BE2C (cell line): ENCODE data around the gene DOK6.

Source experiments
- DNase-seq: peaks from one replicate; pipeline ENCODE4 v3.0.0-alpha.2; 2020
- H3K27me3 ChIP-seq: fragments of 250-450 bp; sonication (Bioruptor Pico); 2 replicates; pipeline ENCODE4 v1.5.1; 2020; ENCODE audit warnings: mild to moderate bottlenecking
- H3K36me3 ChIP-seq: fragments of 250-450 bp; sonication (Bioruptor Pico); 2 replicates; pipeline ENCODE4 v1.5.1; 2020; ENCODE audit warnings: mild to moderate bottlenecking
- H3K4me1 ChIP-seq: fragments of 250-450 bp; sonication (Bioruptor Pico); 2 replicates; pipeline ENCODE4 v1.5.1; 2020
- H3K4me3 ChIP-seq: 2 replicates; pipeline ENCODE4 v1.5.1; 2011; ENCODE audit warnings: low read depth, low read length
- H3K9me3 ChIP-seq: fragments of 250-450 bp; sonication (Bioruptor Pico); 2 replicates; pipeline ENCODE4 v1.5.1; 2020
- TF ChIP-seq, protein P1 (sequence below): IDR thresholded peaks from 2 replicates; pipeline ENCODE4 v1.5.1; 2012; ENCODE audit warnings: mild to moderate bottlenecking, low read depth, low read length

The DOK6 gene

DNA sequence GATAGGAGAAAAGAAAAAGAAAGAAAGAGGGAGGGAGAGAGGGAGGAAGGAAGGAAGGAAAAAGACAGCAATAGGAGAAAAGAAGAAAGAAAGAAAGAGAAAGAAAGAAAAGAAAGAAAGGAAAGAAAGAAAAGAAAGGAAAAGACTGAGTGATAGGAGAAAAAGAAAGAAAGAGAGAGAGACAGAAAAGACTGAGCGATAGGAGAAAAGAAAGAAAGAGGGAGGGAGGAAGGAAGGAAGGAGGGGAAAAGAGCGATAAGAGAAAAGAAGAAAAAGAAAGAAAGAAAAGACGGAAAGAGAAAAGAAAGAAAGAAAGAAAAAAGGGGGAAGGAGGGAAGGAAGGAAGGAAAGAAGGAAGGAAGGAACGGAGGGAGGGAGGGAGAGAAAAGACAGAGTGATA lies 216.7 kb downstream of the DOK6 start:
- Histone ChIP-seq H3K27me3 (no peaks in the 10 kb centered on the region), H3K4me3 (no peak overlapping the region), H3K9me3 (no peaks in the 10 kb centered on the region)

DNA sequence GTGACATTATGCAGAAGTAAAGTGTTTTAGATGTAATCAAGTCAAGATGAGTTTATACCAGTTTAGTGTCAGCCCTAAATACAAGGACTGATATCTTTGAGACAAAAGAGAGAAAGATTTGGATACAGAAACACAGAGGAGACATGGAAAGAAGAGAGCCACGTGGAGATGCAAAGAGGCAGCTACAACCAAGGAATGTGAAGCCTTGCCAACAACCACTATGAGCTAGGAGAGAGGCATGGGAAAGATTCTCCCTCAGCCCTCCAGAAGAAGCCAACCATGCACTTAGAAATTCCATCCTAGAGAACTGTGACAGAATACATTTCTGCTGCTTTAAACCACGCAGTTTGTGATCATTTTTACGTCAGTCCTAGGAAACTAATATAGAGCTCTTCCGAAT lies 217.2 kb downstream of the DOK6 start:
- peaks cover 5% of the 10 kb centered on the region; the same call in 1 of the 2 replicates for H3K4me1 ChIP-seq
- H3K9me3 ChIP-seq: no peaks in the 10 kb centered on the region
- H3K36me3 ChIP-seq: no peaks in the 10 kb centered on the region
- DNase-seq: no peak
- no peaks in the 10 kb centered on the region for H3K27me3 ChIP-seq
- no peak overlapping the region for H3K4me3 ChIP-seq
- TF ChIP-seq, protein P1, sequence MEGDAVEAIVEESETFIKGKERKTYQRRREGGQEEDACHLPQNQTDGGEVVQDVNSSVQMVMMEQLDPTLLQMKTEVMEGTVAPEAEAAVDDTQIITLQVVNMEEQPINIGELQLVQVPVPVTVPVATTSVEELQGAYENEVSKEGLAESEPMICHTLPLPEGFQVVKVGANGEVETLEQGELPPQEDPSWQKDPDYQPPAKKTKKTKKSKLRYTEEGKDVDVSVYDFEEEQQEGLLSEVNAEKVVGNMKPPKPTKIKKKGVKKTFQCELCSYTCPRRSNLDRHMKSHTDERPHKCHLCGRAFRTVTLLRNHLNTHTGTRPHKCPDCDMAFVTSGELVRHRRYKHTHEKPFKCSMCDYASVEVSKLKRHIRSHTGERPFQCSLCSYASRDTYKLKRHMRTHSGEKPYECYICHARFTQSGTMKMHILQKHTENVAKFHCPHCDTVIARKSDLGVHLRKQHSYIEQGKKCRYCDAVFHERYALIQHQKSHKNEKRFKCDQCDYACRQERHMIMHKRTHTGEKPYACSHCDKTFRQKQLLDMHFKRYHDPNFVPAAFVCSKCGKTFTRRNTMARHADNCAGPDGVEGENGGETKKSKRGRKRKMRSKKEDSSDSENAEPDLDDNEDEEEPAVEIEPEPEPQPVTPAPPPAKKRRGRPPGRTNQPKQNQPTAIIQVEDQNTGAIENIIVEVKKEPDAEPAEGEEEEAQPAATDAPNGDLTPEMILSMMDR: no peak

More for the DNA sequence above, 216.7 kb downstream of the DOK6 start:
- peaks cover 5% of the 10 kb centered on the region; the same call in 1 of the 2 replicates for H3K4me1 ChIP-seq
- H3K36me3 ChIP-seq: no peaks in the 10 kb centered on the region
- no peak for DNase-seq
- TF ChIP-seq, protein P1: no peak

DNA sequence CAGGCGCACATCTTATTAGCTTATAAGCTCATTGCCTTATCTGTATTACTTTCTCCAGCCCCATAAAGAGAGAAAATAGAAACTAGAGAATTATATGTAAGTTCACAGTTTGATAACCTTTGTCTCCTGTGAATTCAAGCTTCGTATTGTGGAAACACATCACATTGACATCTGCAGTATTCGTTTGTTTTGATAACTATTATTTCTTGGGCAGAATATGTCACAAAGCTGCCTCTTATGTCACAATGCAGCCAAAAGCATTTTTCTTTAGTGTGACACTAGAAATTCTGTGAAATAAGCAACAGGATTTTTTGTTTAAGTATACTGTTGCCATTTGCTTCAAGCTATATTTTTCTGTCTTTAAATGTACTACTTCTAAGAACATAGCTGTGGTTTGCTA lies 221.5 kb downstream of the DOK6 start:
- Histone ChIP-seq H3K4me3 (no peak overlapping the region), H3K27me3 (no peaks in the 10 kb centered on the region), H3K4me1 (peaks cover 5% of the 10 kb centered on the region; the same call in 1 of the 2 replicates), H3K36me3 (no peaks in the 10 kb centered on the region), H3K9me3 (no peaks in the 10 kb centered on the region)
- DNase-seq: no peak
- TF ChIP-seq, protein P1: no peak

DNA sequence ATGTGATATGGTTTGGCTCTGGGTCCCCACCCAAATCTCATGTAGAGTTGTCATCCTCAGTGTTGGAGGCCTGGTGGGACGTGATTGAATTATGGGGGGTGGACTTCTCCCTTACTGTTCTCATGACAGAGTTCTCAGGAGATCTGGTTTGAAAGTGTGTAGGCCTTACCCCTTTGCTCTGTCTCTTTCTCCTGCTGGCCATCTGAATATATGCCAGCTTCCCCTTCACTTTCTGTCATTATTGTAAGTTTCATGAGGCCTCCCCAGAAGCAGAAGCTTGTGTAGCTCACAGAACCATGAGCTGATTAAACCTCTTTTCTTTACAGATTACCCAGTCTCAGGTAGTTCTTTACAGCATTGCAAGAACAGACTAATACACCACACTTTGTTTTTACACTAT lies 222.3 kb downstream of the DOK6 start:
- TF ChIP-seq, protein P1: no peak
- DNase-seq: peak; percentile 6
- H3K4me1 ChIP-seq: peaks cover 5% of the 10 kb centered on the region; the same call in 1 of the 2 replicates

DNA sequence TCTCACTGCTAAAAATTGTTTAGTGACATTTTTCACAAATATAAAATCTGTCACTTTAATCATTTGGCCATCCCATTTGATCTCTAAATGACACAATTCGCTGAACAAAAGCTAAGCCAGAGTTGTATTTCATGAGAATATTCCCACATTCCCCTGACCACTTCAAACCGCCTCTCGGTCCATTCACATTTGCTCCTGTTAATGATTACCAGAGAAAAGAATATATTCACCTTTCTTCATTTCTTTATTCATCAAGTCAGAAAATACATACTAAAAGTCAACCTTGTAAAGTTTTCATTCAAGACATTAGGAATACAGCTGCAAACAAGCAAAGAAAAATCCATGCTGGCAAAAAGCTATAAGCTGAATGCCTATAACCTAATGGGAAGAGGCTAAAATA lies 225.5 kb downstream of the DOK6 start:
- no peak for DNase-seq
- TF ChIP-seq, protein P1: no peak

More for the DNA sequence above, 222.3 kb downstream of the DOK6 start:
- Histone ChIP-seq H3K36me3 (no peaks in the 10 kb centered on the region), H3K4me3 (no peak overlapping the region), H3K9me3 (no peaks in the 10 kb centered on the region), H3K27me3 (no peaks in the 10 kb centered on the region)

DNA sequence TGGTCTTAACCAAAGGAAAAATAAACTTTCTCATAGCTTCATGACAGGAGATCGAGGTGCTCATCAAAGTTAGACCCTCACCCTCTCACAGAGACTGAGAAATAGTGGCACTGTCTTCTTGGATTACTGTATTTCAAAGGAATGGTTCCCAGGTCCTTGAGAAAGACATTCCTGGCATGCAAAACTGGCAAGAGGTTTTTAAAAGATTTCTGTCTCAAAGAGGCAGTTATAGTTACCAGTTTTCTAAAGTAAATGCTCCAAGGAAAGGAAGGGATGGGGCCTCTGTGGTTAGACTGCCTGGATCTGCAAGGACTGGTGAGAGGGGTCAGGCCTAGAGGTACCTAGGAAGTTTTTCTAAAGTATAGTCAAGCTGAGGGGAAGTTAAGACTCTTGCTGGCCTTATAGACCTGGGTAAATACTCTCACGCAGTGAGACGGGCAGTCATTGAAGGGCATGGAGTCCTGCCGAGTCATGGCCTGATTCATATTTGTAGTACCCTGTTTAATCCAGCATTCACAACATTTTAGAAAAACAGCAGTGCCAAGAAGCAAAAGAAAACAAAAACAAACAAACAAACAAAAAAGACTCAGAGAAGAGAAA lies 226.1 kb downstream of the DOK6 start:
- Histone ChIP-seq H3K9me3 (no peaks in the 10 kb centered on the region), H3K4me1 (no peaks in the 10 kb centered on the region), H3K36me3 (no peaks in the 10 kb centered on the region), H3K27me3 (no peaks in the 10 kb centered on the region), H3K4me3 (no peak overlapping the region)
- no peak for DNase-seq
- TF ChIP-seq, protein P1: no peak

More for the DNA sequence above, 225.5 kb downstream of the DOK6 start:
- H3K4me3 ChIP-seq: no peak overlapping the region
- H3K36me3 ChIP-seq: no peaks in the 10 kb centered on the region
- peaks cover 4% of the 10 kb centered on the region; the same call in 1 of the 2 replicates for H3K4me1 ChIP-seq
- H3K9me3 ChIP-seq: no peaks in the 10 kb centered on the region
- H3K27me3 ChIP-seq: no peaks in the 10 kb centered on the region
